Ascending aorta (tissue), 2 donors: ENCODE measurements around the gene KRT6B. TPM values are rescaled to one million over a fixed set of nuclear protein-coding genes. Genes with fewer than 3 reads are reported as not detected.

Experiments used
- DNase-seq, 2 donors: peaks; one replicate each; pipeline ENCODE4 v3.0.0-alpha.2; 2019; ENCODE audit warnings: low spot score in 2 of 2
- H3K27ac ChIP-seq, 2 donors: fragments of 200-600 bp; sonication (generic); one replicate each; pipeline ENCODE4 v1.5.1; 2016 to 2017; ENCODE audit warnings: mild to moderate bottlenecking in 1 of 2
- H3K27me3 ChIP-seq: fragments of 200-600 bp; sonication (generic); one replicate; pipeline ENCODE4 v1.5.1; 2017
- H3K36me3 ChIP-seq, 2 donors: fragments of 200-600 bp; sonication (generic); one replicate each; pipeline ENCODE4 v1.5.1; 2016
- H3K4me1 ChIP-seq, 2 donors: fragments of 200-600 bp; sonication (generic); one replicate each; pipeline ENCODE4 v1.5.1; 2016 to 2017; ENCODE audit warnings: mild to moderate bottlenecking in 1 of 2
- H3K4me3 ChIP-seq, 2 donors: fragments of 200-600 bp; sonication (generic); one replicate each; pipeline ENCODE4 v1.5.1; 2016 to 2017; ENCODE audit warnings: mild to moderate bottlenecking in 1 of 2
- H3K9me3 ChIP-seq, 2 donors: fragments of 200-600 bp; sonication (generic); one replicate each; pipeline ENCODE4 v1.5.1; 2016
- intact Hi-C: fragments of 100-400 bp; cut with DNase I; formaldehyde crosslinking; loops from one replicate; pipeline ENCODE4 v1.15.1; 2023
- total RNA-seq: library from RNA; depleted of rRNA; stranded (reverse); fragments of >200 nt; gene quantifications from one replicate; pipeline ENCODE4 v1.1.0, GENCODE V29; 2016
- TF ChIP-seq, protein P1 (sequence below), 3 experiments: fragments of 200-600 bp in 2 of 3; fragments of 450-650 bp in 1 of 3; sonication (generic) in 2 of 3; IDR thresholded peaks; one replicate each; pipeline ENCODE4 v1.5.1; 2016 to 2019; ENCODE audit warnings: antibody characterized with exemption in 3 of 3, mild to moderate bottlenecking in 1 of 3, moderate library complexity in 1 of 3

KRT6B gene
- total RNA-seq, 1 donor from 2014 or later, result 0.32 TPM

DNA sequence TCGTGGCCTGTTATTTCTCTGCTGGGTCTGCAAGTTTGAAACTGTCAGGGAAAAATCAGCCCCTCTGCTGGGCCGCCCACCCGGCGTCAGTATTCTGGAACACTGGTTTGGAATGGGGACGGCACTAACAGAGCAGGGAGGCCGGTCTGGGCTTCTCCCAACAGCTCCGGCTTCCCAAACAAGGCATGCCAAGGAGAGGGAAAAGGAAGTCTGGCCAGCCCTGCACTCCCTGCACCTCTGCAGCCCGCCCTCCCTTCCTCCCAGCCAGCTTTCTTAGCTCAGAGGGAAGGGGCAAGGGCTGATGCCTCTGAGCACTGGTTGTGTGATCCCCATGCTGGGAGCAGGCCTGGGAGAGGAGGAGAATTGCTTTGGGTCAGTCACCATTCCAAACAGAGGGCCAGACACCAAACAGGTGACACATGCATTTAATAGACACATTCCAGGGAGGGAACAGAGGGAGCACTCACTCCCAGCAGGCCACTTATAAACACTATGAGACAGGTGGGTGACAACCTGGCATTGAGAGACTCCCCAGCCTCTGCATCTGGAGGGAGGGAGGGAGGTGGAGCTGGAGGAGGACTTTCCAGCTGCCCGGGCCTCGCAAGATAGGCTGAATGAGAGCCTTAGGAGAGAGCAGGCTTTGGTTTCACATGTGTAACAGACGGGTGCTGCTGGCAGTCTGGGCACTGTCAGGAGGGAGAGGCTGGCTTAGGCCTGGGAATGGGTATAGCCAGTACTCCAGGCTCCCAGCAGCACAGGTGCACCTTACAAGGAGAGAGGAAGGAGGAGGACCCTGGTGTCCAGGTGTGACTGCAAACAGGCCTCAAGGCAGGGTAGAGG, 28.1 kb downstream of the KRT6B start:
- TF ChIP-seq, protein P1, sequence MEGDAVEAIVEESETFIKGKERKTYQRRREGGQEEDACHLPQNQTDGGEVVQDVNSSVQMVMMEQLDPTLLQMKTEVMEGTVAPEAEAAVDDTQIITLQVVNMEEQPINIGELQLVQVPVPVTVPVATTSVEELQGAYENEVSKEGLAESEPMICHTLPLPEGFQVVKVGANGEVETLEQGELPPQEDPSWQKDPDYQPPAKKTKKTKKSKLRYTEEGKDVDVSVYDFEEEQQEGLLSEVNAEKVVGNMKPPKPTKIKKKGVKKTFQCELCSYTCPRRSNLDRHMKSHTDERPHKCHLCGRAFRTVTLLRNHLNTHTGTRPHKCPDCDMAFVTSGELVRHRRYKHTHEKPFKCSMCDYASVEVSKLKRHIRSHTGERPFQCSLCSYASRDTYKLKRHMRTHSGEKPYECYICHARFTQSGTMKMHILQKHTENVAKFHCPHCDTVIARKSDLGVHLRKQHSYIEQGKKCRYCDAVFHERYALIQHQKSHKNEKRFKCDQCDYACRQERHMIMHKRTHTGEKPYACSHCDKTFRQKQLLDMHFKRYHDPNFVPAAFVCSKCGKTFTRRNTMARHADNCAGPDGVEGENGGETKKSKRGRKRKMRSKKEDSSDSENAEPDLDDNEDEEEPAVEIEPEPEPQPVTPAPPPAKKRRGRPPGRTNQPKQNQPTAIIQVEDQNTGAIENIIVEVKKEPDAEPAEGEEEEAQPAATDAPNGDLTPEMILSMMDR (IDR thresholded peaks at IDR 0.05), result no peak
- Histone ChIP-seq H3K9me3 (no peaks in the 10 kb centered on the region), H3K27me3 (no peaks in the 10 kb centered on the region), H3K36me3 (no peaks in the 10 kb centered on the region), H3K4me1 (no peaks in the 10 kb centered on the region), H3K4me3 (no peak overlapping the region), H3K27ac (no peak overlapping the region)
- intact Hi-C loops, result no loop called here
- no peak for DNase-seq

DNA sequence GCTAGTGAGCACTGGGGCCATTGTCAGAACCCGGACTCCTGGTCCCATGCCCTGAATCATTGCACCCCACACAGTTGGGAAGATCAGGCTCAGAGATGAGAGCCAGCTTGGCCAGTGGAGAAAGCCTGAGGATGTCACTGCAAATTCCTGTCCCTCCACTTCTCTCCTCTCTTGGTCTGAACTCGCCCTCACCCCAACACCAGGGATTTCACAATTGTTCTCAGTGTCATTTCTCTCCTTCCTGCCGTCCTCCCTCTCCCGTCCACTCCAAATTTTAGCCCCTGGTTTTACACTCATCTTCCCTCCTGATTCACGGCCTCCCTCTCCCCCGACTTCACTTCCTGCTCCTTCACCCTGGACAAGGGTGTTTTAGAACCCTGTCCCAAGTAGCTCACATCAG, 28.9 kb downstream of the KRT6B start:
- no peak overlapping the region for H3K27ac ChIP-seq
- no peaks in the 10 kb centered on the region for H3K4me1 ChIP-seq
- DNase-seq, result no peak
- no peak overlapping the region for H3K4me3 ChIP-seq
- TF ChIP-seq, protein P1 (IDR thresholded peaks at IDR 0.05), result no peak
- H3K9me3 ChIP-seq, result no peaks in the 10 kb centered on the region
- no peaks in the 10 kb centered on the region for H3K36me3 ChIP-seq
- intact Hi-C loops, result no loop called here
- H3K27me3 ChIP-seq, result no peaks in the 10 kb centered on the region

DNA sequence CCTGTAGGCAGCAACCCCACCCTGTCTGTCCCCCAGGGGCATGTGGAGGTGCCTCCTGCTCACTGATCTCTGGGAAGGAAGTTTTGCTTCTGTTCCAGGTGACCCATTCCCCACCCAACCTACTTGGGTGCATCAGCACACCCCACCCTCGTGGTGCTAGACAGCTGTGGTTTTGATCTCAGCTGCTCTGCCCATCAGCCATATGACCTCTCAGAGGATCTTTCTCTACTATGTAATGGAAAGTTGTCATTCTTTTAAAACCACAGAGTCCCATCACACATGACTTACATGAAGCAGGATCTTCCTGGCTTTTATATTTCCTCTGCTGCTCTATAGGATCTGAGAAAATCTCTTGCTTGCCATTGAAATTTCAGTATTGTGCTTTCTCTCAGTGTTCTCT, 32.3 kb downstream of the KRT6B start:
- H3K4me3 ChIP-seq, result no peak overlapping the region
- DNase-seq, result no peak
- intact Hi-C loops, result no loop called here

DNA sequence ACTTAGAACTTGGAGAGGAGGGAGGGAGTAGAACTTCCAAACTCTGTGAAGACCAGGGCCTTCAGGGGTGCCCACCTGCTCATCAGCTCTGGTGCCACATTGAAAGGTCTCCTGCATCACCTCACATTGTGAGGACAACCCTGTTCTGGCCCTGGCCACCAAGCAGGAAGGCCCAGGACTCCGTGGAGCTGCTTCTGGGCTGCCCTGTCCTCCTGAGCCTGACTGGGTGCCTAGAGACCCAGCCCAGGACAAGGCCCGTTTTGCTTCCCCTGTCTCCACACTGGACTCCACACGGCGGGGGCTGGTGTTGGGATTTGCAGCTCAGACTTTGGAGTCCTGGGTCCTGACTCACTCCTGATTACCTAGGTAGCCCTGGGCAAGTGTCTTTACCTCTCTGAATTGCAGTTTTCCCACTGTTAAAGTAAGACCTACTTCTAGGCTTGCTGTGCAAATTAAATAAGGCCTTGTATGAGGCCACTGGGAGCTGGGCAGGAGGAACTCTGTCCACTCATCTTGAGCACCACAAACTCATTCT, 33.3 kb downstream of the KRT6B start:
- no peak overlapping the region for H3K27ac ChIP-seq
- no peak overlapping the region for H3K4me3 ChIP-seq
- TF ChIP-seq, protein P1 (IDR thresholded peaks at IDR 0.05), result no peak
- intact Hi-C loops, result no loop called here
- no peak for DNase-seq
- no peaks in the 10 kb centered on the region for H3K9me3 ChIP-seq
- no peaks in the 10 kb centered on the region for H3K36me3 ChIP-seq
- no peaks in the 10 kb centered on the region for H3K4me1 ChIP-seq
- no peaks in the 10 kb centered on the region for H3K27me3 ChIP-seq

More for the DNA sequence above, 32.3 kb downstream of the KRT6B start:
- TF ChIP-seq, protein P1 (IDR thresholded peaks at IDR 0.05), result no peak
- no peaks in the 10 kb centered on the region for H3K36me3 ChIP-seq
- no peaks in the 10 kb centered on the region for H3K27me3 ChIP-seq
- H3K27ac ChIP-seq, result no peak overlapping the region
- no peaks in the 10 kb centered on the region for H3K4me1 ChIP-seq
- no peaks in the 10 kb centered on the region for H3K9me3 ChIP-seq

DNA sequence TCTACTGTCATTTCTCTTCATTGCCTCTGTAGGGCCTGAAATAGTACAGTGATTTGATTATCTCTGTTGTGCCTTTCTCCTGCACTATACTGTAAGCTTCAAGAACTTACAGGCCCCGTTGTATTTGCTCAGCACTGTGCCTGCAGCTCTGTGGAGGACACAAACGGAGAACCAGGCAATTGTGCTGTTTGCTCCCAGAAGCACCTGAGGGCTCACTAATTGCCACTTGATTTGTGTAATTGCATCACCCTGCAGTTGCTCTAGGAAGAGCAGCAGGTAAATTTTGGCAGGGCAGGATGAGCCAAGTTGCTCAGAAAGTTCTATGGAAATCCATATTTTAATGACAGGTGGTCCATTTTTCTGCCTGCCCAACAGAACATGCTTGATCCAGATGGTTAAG, 34.2 kb downstream of the KRT6B start:
- TF ChIP-seq, protein P1 (IDR thresholded peaks at IDR 0.05), result no peak
- intact Hi-C loops, result no loop called here
- Histone ChIP-seq H3K9me3 (no peaks in the 10 kb centered on the region), H3K27ac (no peak overlapping the region), H3K36me3 (no peaks in the 10 kb centered on the region), H3K4me3 (no peak overlapping the region), H3K27me3 (no peaks in the 10 kb centered on the region), H3K4me1 (no peaks in the 10 kb centered on the region)
- no peak for DNase-seq
